Middle frontal gyrus (tissue), 1 donor: ENCODE results near the gene DAG1.

Source experiments
- DNase-seq: peaks from one replicate; pipeline ENCODE4 v3.0.0-alpha.2; 2015; ENCODE audit warnings: low spot score; ENCODE audit errors: extremely low spot score

Gene DAG1

GRCh38 chr3:49518016-49518415 lies 47.9 kb downstream of the DAG1 start:
- DNase-seq: no peak

GRCh38 chr3:49518441-49518840 lies 48.4 kb downstream of the DAG1 start:
- no peak for DNase-seq

- DNase-seq: peak; percentile 47
Measured at GRCh38 chr3:49519296-49519695, 49.2 kb downstream of the DAG1 start.

GRCh38 chr3:49519916-49520385 lies 49.9 kb downstream of the DAG1 start:
- DNase-seq: no peak

- no peak for DNase-seq
Measured at GRCh38 chr3:49523756-49524747, 54.0 kb downstream of the DAG1 start.

- no peak for DNase-seq
Measured at GRCh38 chr3:49529567-49529966, 59.5 kb downstream of the DAG1 start.

- no peak for DNase-seq
Measured at GRCh38 chr3:49530231-49530630, 60.2 kb downstream of the DAG1 start.

GRCh38 chr3:49530701-49531100 lies 60.6 kb downstream of the DAG1 start:
- DNase-seq: no peak

- no peak for DNase-seq
Measured at GRCh38 chr3:49531218-49531617, 61.2 kb downstream of the DAG1 start.

- DNase-seq: no peak
Measured at GRCh38 chr3:49531715-49532114, 61.6 kb downstream of the DAG1 start.

- no peak for DNase-seq
Measured at GRCh38 chr3:49533031-49533430, 63.0 kb downstream of the DAG1 start.

GRCh38 chr3:49533786-49534519 lies 63.9 kb downstream of the DAG1 start:
- DNase-seq: no peak

GRCh38 chr3:49534581-49535441 lies 64.7 kb downstream of the DAG1 start:
- peak; percentile 65 for DNase-seq

GRCh38 chr3:49535971-49536874 lies 66.2 kb downstream of the DAG1 start:
- no peak for DNase-seq

GRCh38 chr3:49536875-49537533 lies 66.9 kb downstream of the DAG1 start:
- no peak for DNase-seq

GRCh38 chr3:49539659-49540560 lies 69.8 kb downstream of the DAG1 start:
- DNase-seq: peak; percentile 92

GRCh38 chr3:49552087-49552486 lies 82.0 kb downstream of the DAG1 start:
- DNase-seq: no peak

GRCh38 chr3:49553324-49553691 lies 83.2 kb downstream of the DAG1 start:
- DNase-seq: no peak
